Measurements from ENCODE around the gene INPP5A.

DNA sequence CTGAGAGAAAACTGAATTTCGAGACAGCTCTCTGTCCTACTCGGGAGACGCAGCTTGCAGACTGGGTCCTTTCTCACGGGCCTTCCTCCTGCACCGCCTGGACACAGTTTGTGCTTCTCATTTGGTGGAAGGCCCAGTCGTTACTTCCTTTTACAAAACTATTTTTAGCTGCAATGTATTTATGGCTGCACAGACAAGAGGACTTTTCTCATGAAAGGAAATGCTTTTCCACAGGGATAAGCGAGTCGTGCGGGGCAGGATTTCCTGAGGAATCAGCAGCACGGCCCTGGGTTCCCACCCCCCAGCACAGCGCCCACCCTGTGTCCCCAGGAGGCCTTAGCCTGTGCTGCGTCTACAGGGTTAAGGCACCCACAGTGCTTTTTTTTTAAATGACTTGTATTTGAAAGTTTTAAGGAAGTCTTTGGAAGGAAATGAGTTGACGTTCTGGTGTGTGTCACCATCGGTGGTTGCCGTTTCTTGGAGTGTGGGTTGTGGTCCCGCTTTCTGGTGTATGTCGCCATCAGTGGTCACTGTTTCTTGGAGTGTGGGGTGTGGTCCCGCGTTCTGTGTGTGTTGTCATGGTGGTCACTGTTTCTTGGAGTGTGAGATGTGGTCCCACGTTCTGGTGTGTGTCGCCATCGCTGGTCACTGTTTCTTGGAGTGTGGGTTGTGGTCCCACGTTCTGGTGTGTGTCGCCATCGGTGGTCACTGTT is 50.9 kb downstream of the INPP5A start:
- TF ChIP-seq, protein P1, sequence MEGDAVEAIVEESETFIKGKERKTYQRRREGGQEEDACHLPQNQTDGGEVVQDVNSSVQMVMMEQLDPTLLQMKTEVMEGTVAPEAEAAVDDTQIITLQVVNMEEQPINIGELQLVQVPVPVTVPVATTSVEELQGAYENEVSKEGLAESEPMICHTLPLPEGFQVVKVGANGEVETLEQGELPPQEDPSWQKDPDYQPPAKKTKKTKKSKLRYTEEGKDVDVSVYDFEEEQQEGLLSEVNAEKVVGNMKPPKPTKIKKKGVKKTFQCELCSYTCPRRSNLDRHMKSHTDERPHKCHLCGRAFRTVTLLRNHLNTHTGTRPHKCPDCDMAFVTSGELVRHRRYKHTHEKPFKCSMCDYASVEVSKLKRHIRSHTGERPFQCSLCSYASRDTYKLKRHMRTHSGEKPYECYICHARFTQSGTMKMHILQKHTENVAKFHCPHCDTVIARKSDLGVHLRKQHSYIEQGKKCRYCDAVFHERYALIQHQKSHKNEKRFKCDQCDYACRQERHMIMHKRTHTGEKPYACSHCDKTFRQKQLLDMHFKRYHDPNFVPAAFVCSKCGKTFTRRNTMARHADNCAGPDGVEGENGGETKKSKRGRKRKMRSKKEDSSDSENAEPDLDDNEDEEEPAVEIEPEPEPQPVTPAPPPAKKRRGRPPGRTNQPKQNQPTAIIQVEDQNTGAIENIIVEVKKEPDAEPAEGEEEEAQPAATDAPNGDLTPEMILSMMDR (IDR thresholded peaks at IDR 0.05), result no peak
- TF ChIP-seq POLR2A (IDR thresholded peaks at IDR 0.05), result no peak

Measured in lower leg skin (tissue), 3 donors.